DND-41 (cell line): ENCODE measurements around the gene KCNIP4.

Experiments
- CTCF ChIP-seq: IDR thresholded peaks from 2 replicates; pipeline ENCODE4 v1.5.1; 2012; ENCODE audit warnings: borderline replicate concordance, low read length, moderate library complexity, mild to moderate bottlenecking; ENCODE audit not compliant: poor library complexity, severe bottlenecking; ENCODE audit errors: extremely low read depth
- EZH2 ChIP-seq: IDR thresholded peaks from 3 replicates; pipeline ENCODE4 v1.6.1; 2012; ENCODE audit warnings: borderline replicate concordance, low read depth, mild to moderate bottlenecking, moderate library complexity, low read length, inconsistent platforms; ENCODE audit not compliant: severe bottlenecking

GRCh38 chr4:21641696-21642095, 306.9 kb downstream of the KCNIP4 start:
- TF ChIP-seq EZH2 = no peak
- no peak for TF ChIP-seq CTCF
